ENCODE data around the gene PARP8. TPM values are rescaled to one million over a fixed set of nuclear protein-coding genes. Genes with fewer than 3 reads are reported as not detected.

Gene PARP8
- total and polyA plus RNA-seq, 2 of the 8 experiments (the other 6 are each of a cell fraction or from before 2014, with no cell fraction given) = 16.6 to 30.6 TPM

DNA sequence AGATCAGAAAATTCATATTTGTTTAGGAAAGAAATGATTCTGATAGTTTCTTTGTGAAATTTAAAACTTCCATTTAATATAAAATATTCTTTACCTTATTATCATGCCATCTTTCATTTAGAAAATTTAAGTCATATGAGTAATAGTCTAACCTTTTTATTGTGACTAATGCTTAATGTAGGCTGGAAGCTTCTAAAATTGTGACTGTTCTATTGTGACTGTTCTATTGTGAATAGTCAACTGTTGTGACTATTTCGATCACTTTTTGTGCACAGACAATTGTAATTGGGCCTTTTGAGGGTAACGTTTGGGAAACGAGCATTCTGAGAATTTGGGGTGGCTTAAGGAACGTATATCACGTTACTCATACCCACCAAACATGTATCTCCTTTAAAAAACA lies 100.0 kb downstream of the PARP8 start (continued):
- TF ChIP-seq CHD7 (IDR thresholded peaks at IDR 0.05; ENCODE audit: insufficient replicate concordance, low read length) (no peak), CREB1 (IDR thresholded peaks at IDR 0.05) (no peak), SAP30 (IDR thresholded peaks at IDR 0.05; ENCODE audit: insufficient read depth, insufficient replicate concordance, low read length) (no peak), HDAC2 (IDR thresholded peaks at IDR 0.05; ENCODE audit: borderline replicate concordance in 1 of 2, low read depth in 2 of 2, low read length in 2 of 2) (no peak), TAF7 (optimal IDR thresholded peaks at IDR 0.05; ENCODE audit: borderline replicate concordance, low read depth, low read length) (no peak), TAF1 (IDR thresholded peaks at IDR 0.05; ENCODE audit: low read depth, low read length) (no peak)

Measured in H1 (cell line).